ENCODE results near the gene GASK1A. TPM values are rescaled to one million over a fixed set of nuclear protein-coding genes. Genes with fewer than 3 reads are reported as not detected.

Gene GASK1A
- total RNA-seq, 4 donors from 2014 or later, result 1.4 to 10.1 (median 2.4) TPM

DNA sequence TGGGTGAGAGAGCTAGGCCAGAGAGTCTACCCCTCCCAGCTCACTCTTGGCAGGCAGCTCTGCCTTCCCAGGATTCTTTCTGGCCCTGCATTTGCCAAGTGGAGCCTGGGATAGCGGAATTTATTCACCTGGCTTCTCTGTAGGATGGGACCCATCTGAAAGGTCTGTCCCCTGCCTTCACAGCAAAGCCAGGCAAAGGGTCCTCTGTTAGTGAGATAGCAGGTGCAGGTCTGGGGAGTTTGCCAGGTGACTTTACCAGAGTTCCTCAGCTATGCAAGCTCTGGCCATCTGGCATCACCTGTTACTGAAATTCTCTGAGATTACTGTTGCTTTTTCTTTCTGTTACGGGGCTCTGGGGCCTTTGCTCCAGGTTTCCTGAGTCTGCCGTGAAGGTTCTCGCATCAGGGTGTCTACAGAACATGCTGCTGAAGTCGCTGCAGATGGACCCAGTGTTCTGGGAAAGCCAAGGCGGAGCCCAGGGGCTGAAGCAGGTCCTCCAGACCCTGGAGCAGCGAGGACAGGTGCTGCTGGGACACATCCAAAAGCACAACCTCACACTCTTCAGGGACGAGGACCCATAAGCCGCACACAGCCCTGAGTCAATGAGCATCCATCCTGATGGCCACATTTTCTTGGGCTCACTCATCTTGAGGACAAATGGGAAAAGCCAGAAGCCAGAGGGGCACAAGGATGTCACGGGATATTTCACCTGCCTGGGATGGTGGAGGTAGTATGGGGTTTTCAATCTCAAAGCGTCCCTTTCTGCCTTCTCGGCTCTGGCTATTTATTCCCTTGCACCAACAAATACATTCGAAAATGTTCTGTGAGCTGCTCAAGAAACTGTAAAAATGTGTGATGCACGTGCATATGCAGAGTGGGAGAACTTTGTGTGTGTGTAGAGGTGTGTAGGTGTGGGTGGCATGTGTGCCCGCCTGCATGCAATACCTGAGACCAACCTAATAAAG is 77.0 kb downstream of the GASK1A start:
- H3K4me3 ChIP-seq, result no peak overlapping the region
- WGBS, 2 donors, result 84 to 94% methylated on average over 10 to 11 of the region's 15 CpGs
- no peak for TF ChIP-seq POLR2A (IDR thresholded peaks at IDR 0.05)
- TF ChIP-seq, protein P1, sequence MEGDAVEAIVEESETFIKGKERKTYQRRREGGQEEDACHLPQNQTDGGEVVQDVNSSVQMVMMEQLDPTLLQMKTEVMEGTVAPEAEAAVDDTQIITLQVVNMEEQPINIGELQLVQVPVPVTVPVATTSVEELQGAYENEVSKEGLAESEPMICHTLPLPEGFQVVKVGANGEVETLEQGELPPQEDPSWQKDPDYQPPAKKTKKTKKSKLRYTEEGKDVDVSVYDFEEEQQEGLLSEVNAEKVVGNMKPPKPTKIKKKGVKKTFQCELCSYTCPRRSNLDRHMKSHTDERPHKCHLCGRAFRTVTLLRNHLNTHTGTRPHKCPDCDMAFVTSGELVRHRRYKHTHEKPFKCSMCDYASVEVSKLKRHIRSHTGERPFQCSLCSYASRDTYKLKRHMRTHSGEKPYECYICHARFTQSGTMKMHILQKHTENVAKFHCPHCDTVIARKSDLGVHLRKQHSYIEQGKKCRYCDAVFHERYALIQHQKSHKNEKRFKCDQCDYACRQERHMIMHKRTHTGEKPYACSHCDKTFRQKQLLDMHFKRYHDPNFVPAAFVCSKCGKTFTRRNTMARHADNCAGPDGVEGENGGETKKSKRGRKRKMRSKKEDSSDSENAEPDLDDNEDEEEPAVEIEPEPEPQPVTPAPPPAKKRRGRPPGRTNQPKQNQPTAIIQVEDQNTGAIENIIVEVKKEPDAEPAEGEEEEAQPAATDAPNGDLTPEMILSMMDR (IDR thresholded peaks at IDR 0.05), result no peak
- no peak for DNase-seq
- no peaks in the 10 kb centered on the region for H3K4me1 ChIP-seq
- intact Hi-C loops (cut with DNase I), result no loop called here
- no peaks in the 10 kb centered on the region for H3K27me3 ChIP-seq
- H3K9me3 ChIP-seq, result peaks cover 0 to 10% (median 0%) of the 10 kb centered on the region in 3 donors
- H3K36me3 ChIP-seq, result no peaks in the 10 kb centered on the region
- no peak overlapping the region for H3K27ac ChIP-seq

DNA sequence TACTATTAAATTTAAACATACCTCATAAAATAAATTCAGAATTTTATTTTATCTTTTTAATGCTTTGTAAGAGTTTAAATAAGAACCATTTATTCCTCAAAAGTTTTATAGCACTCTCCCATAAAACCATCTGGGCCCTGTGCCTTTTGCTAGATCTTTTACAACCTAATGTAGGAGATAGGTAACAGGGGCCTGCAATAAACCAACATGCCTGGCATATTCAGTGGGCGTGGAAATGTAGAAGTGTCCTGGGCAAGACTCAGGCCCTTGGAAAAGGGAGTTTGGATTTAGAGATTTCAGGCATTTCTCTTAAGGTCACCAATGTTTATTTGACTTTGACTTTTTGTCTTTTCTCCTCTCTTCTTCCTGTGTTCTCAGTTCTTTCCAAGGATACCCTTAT is 80.3 kb downstream of the GASK1A start:
- Histone ChIP-seq H3K9me3 (peaks cover 0 to 10% (median 0%) of the 10 kb centered on the region in 3 donors), H3K27me3 (no peaks in the 10 kb centered on the region), H3K4me1 (peaks cover 0 to 7% (median 0%) of the 10 kb centered on the region in 3 donors), H3K4me3 (no peak overlapping the region), H3K36me3 (peaks cover 0 to 7% (median 0%) of the 10 kb centered on the region in 3 donors), H3K27ac (no peak overlapping the region)
- TF ChIP-seq POLR2A (IDR thresholded peaks at IDR 0.05), result no peak
- TF ChIP-seq, protein P1 (IDR thresholded peaks at IDR 0.05), result no peak
- intact Hi-C loops (cut with DNase I), result no loop called here
- 88 to 100% methylated on average over 1 of the region's 1 CpG for WGBS, 2 donors
- no peak for DNase-seq

DNA sequence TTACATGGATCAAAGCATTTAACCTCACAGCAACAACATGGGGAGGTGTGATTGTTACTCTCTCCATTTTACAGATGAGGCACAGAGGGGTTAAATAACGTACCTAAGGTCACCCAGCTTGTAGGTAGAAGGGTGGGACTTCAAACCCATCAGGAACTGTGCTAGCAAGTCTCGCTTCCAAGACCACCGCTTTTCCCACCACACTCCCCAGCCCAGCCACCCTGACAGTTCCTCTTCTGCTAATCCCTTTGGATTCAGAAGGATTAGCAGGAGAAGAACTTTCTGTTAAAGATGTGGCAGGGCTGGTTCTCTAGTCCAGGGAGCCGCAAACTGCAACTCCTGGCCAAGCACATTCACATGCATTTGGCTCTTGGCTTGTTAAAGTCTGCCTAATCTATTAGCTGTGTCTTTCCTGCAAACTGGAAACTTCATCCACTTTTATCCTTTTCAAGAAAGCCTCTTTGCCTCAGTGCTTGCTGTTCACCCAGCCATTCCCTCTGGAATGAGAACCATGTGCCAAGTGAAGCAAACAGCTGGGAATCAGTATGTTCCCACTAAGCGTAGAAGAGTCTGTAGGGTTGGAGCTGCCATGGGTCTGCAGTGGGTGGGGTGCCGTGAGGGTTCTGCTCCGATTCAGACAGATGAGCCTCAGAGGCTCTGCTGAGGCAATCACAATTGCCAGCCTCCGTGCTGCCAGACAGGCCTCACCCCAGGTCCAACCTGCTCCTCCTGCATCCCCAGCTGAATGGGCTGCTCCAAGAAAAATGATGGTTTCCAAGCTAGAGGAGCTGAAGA is 82.2 kb downstream of the GASK1A start:
- DNase-seq, result no peak
- Histone ChIP-seq H3K27ac (no peak overlapping the region), H3K36me3 (peaks cover 0 to 7% (median 0%) of the 10 kb centered on the region in 3 donors), H3K9me3 (peaks cover 0 to 10% (median 0%) of the 10 kb centered on the region in 3 donors), H3K27me3 (no peaks in the 10 kb centered on the region), H3K4me3 (no peak overlapping the region), H3K4me1 (peaks cover 0 to 7% (median 0%) of the 10 kb centered on the region in 3 donors)
- TF ChIP-seq POLR2A (IDR thresholded peaks at IDR 0.05), result no peak
- TF ChIP-seq, protein P1 (IDR thresholded peaks at IDR 0.05), result no peak
- WGBS, 2 donors, result 68 to 73% methylated on average over 5 to 8 of the region's 8 CpGs
- intact Hi-C loops (cut with DNase I), result no loop called here

DNA sequence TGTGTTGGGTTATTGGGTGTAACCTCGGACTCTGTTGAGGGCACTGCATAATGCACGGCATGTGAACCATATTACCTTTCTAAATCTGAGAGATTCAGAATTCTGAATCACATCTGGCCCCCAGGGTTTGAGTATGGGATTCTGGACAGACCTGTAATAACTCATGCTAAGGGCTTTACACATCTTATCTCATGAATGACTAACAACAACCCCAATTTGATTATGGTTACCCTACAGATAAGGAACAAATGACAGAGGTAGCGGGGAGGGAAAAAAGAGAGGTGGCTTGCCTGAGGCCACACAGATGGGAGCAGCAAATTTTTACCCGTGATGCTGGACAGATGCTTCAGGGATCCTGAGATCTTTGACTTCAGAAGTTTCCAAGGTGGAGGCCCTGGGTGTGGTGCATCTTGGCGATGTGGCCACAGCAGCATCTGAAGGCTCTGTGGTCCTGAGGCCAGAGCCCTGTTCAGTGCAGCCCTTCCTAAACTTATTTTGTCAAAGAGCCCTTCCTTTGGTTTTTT is 83.0 kb downstream of the GASK1A start:
- no peak overlapping the region for H3K4me3 ChIP-seq
- peaks cover 0 to 7% (median 0%) of the 10 kb centered on the region in 3 donors for H3K36me3 ChIP-seq
- DNase-seq, result no peak
- H3K27ac ChIP-seq, result no peak overlapping the region
- no peaks in the 10 kb centered on the region for H3K27me3 ChIP-seq
- peaks cover 0 to 10% (median 0%) of the 10 kb centered on the region in 3 donors for H3K9me3 ChIP-seq
- H3K4me1 ChIP-seq, result peaks cover 0 to 7% (median 0%) of the 10 kb centered on the region in 3 donors
- TF ChIP-seq, protein P1 (IDR thresholded peaks at IDR 0.05), result no peak
- TF ChIP-seq POLR2A (IDR thresholded peaks at IDR 0.05), result no peak
- intact Hi-C loops (cut with DNase I), result no loop called here
- WGBS, 2 donors, result 74 to 90% methylated on average over 5 of the region's 5 CpGs

All from esophagus squamous epithelium (tissue), 5 donors.